Lung (tissue), 12 donors: ENCODE measurements around the gene GPC6. TPM values are rescaled to one million over a fixed set of nuclear protein-coding genes. Genes with fewer than 3 reads are reported as not detected.

Experiments used
- ATAC-seq: fragments of 200-7000 bp; cut with Tn5 transposase; one replicate; pipeline ENCODE4 v1.9.1; 2020; ENCODE audit warnings: moderate number of reproducible peaks; ENCODE audit not compliant: insufficient read depth, low FRiP score
- DNase-seq, 3 donors: peaks; one replicate each; pipeline ENCODE4 v3.0.0-alpha.2; 2013 to 2017
- H3K27ac ChIP-seq, 2 donors: one replicate each; pipeline ENCODE4 v1.5.1; 2013; ENCODE audit warnings: mild to moderate bottlenecking in 2 of 2, moderate library complexity in 2 of 2, control low read depth in 1 of 2, inconsistent platforms in 1 of 2, low read depth in 1 of 2, low read length in 1 of 2
- H3K27me3 ChIP-seq, 3 donors: one replicate each; pipeline ENCODE4 v1.5.1; 2013; ENCODE audit warnings: low read length in 2 of 3; ENCODE audit not compliant: control insufficient read depth in 3 of 3, insufficient read depth in 3 of 3
- H3K36me3 ChIP-seq, 4 donors: one replicate each; pipeline ENCODE4 v1.5.1; 2013; ENCODE audit warnings: low read length in 4 of 4, mild to moderate bottlenecking in 1 of 4, moderate library complexity in 1 of 4; ENCODE audit not compliant: control insufficient read depth in 4 of 4, insufficient read depth in 4 of 4
- H3K4me1 ChIP-seq, 5 donors: one replicate each; pipeline ENCODE4 v1.5.1; 2013; ENCODE audit warnings: low read length in 5 of 5, mild to moderate bottlenecking in 2 of 5, moderate library complexity in 1 of 5; ENCODE audit not compliant: control insufficient read depth in 5 of 5, insufficient read depth in 5 of 5
- H3K4me3 ChIP-seq: one replicate; pipeline ENCODE4 v1.5.1; 2013; ENCODE audit warnings: mild to moderate bottlenecking, control low read depth, moderate library complexity
- H3K9ac ChIP-seq, 2 donors: one replicate each; pipeline ENCODE4 v1.5.1; 2013; ENCODE audit warnings: low read length in 2 of 2, control low read depth in 1 of 2; ENCODE audit not compliant: insufficient read depth in 1 of 2
- H3K9me3 ChIP-seq, 4 donors: one replicate each; pipeline ENCODE4 v1.5.1; 2013; ENCODE audit warnings: low read length in 3 of 4, mild to moderate bottlenecking in 1 of 4, moderate library complexity in 1 of 4; ENCODE audit not compliant: control insufficient read depth in 4 of 4, insufficient read depth in 3 of 4
- CTCF ChIP-seq: IDR thresholded peaks from 2 replicates; pipeline ENCODE4 v1.5.1; 2012; ENCODE audit warnings: mild to moderate bottlenecking; ENCODE audit errors: control extremely low read depth, extremely low read depth
- WGBS, 2 donors: extraction: QIAGEN DNeasy Blood & Tissue Kit; methylation state at CpG; one replicate each; pipeline ENCODE4 v1.1.7; 2013; 5-methylcytosine and 5-hydroxymethylcytosine counted together
- polyA plus RNA-seq, 2 donors: library from polyadenylated mRNA; stranded (reverse); fragments of 200-250 nt; gene quantifications; one replicate each; pipeline ENCODE4 v1.2.1, GENCODE V29; 2013
- total RNA-seq, 2 donors: library from RNA; depleted of rRNA in 1 of 2; stranded (reverse); fragments of >200 nt in 1 of 2; gene quantifications; one replicate each; pipeline ENCODE4 v1.2.1, GENCODE V29; 2014 to 2021
- donor health status: control.
- donor health status: control.
- donor health status: Bipolar disorder and iron deficiency.
- donor health status: healthy.
- donor health status: DM: yes; HTN: yes; CAD: no.

The GPC6 gene
- total and polyA plus RNA-seq, 4 donors: 0.45 to 31.4 (median 4.8) TPM

DNA sequence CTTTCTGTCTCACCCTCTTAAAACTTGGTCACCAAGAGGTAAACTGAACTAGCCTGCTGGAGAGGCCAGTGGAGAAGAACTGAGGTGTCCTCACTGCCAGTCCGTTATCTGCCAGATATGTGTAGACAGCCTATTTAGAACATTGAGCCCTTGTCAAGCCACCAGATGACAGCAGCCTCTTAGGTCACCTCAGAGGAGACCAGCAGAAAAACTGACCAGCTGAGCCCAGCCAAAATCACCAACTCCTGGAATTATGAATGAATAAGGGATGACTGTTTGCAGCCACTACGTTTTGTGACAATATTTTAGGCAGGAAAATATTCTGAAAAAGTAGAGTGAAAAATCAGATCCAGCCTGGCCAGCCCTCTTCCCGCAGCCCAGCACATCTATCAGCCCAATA is 739.0 kb downstream of the GPC6 start:
- Histone ChIP-seq H3K4me3 (no peak overlapping the region), H3K9me3 (no peaks in the 10 kb centered on the region), H3K27me3 (no peaks in the 10 kb centered on the region), H3K9ac (no peak overlapping the region), H3K27ac (no peak overlapping the region), H3K4me1 (peaks cover 0 to 8% (median 0%) of the 10 kb centered on the region in 5 donors), H3K36me3 (no peaks in the 10 kb centered on the region)
- no peak for DNase-seq
- no peak for ATAC-seq
- 86 to 92% methylated on average over 3 of the region's 3 CpGs for WGBS, 2 donors
- TF ChIP-seq CTCF: no peak

GRCh38 chr13:93966267-93966936 is 739.8 kb downstream of the GPC6 start:
- ATAC-seq: no peak

GRCh38 chr13:93967286-93967685 is 740.7 kb downstream of the GPC6 start:
- TF ChIP-seq CTCF: no peak
- H3K9me3 ChIP-seq: no peaks in the 10 kb centered on the region
- DNase-seq (no peak), ATAC-seq (no peak)
- no peaks in the 10 kb centered on the region for H3K27me3 ChIP-seq
- 85 to 89% methylated on average over 2 of the region's 2 CpGs for WGBS, 2 donors
- no peak overlapping the region for H3K9ac ChIP-seq
- H3K4me3 ChIP-seq: no peak overlapping the region
- peaks cover 0 to 13% (median 0%) of the 10 kb centered on the region in 5 donors for H3K4me1 ChIP-seq
- no peaks in the 10 kb centered on the region for H3K36me3 ChIP-seq
- H3K27ac ChIP-seq: no peak overlapping the region

More at GRCh38 chr13:93966267-93966936, 739.8 kb downstream of the GPC6 start:
- DNase-seq: no peak
- H3K27ac ChIP-seq: no peak overlapping the region
- 79 to 89% methylated on average over 2 of the region's 2 CpGs for WGBS, 2 donors
- peaks cover 0 to 8% (median 0%) of the 10 kb centered on the region in 5 donors for H3K4me1 ChIP-seq
- H3K9ac ChIP-seq: no peak overlapping the region
- no peaks in the 10 kb centered on the region for H3K36me3 ChIP-seq
- no peaks in the 10 kb centered on the region for H3K9me3 ChIP-seq
- no peak for TF ChIP-seq CTCF
- no peaks in the 10 kb centered on the region for H3K27me3 ChIP-seq
- no peak overlapping the region for H3K4me3 ChIP-seq

GRCh38 chr13:93975242-93975641 is 748.6 kb downstream of the GPC6 start:
- 85 to 88% methylated on average over 2 of the region's 2 CpGs for WGBS, 2 donors
- no peak for TF ChIP-seq CTCF
- no peaks in the 10 kb centered on the region for H3K36me3 ChIP-seq
- H3K9me3 ChIP-seq: no peaks in the 10 kb centered on the region
- ATAC-seq: no peak
- H3K4me3 ChIP-seq: no peak overlapping the region
- no peak for DNase-seq
- H3K9ac ChIP-seq: no peak overlapping the region
- H3K4me1 ChIP-seq: peaks cover 0 to 5% (median 0%) of the 10 kb centered on the region in 5 donors
- H3K27me3 ChIP-seq: no peaks in the 10 kb centered on the region
- no peak overlapping the region for H3K27ac ChIP-seq
